ENCODE results near the gene LHPP. TPM values are rescaled to one million over a fixed set of nuclear protein-coding genes. Genes with fewer than 3 reads are reported as not detected.
A peak's percentile ranks its signal among the peaks of the same experiment; 100 is the strongest.

The LHPP gene
- total and polyA plus RNA-seq, 11 donors, result 5.6 to 23.5 (median 13.2) TPM

DNA sequence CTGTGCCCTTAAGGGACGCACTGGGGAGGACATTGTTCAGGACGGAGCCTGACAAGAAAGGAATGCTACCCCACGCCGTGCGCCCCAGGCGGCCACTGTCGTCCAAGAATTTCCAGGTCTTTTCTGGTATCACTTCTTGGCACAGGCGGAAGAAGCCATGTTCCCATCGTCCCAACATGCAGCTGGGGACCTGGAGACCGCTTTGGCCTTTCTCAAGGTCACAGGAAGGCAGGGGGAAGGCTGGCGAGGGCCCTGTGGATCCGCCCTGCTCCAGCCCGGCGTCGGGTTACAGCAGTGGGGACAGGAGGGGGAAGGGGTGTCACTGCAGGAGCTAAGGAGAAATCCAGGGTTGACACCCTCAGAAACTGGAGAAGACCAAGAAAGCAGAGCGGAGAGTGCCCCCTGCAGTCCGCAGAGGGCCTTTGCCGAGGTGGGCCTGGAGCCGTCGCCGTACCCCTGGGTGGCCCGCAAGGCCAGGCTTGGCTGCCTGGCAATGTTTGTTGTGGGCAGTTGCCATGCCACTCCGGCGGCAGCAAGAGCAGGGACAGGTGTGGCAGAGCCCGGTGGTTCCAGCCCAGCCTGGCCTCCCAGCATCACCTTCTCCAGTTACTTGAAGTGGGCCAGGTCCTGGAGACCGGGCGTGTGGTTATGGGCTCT lies 104.1 kb downstream of the LHPP start:
- ATAC-seq (peak; percentile 16 to 60 (median 53)), DNase-seq (peak in 3 of 5 donors; percentile 52 to 72 (median 60))
- H3K27ac ChIP-seq, result peak overlapping the region in 1 of 12 donors; percentile 25
- intact Hi-C loops (cut with DNase I), result loop anchor here in 3 of 10 donors (5.0 to 10.0 kb wide), 3 partner anchors 49 to 59 kb away; no protein-coding TSS in a partner anchor
- no peaks in the 10 kb centered on the region for H3K27me3 ChIP-seq
- no peak for TF ChIP-seq POLR2A (IDR thresholded peaks at IDR 0.05)
- TF ChIP-seq, protein P1, sequence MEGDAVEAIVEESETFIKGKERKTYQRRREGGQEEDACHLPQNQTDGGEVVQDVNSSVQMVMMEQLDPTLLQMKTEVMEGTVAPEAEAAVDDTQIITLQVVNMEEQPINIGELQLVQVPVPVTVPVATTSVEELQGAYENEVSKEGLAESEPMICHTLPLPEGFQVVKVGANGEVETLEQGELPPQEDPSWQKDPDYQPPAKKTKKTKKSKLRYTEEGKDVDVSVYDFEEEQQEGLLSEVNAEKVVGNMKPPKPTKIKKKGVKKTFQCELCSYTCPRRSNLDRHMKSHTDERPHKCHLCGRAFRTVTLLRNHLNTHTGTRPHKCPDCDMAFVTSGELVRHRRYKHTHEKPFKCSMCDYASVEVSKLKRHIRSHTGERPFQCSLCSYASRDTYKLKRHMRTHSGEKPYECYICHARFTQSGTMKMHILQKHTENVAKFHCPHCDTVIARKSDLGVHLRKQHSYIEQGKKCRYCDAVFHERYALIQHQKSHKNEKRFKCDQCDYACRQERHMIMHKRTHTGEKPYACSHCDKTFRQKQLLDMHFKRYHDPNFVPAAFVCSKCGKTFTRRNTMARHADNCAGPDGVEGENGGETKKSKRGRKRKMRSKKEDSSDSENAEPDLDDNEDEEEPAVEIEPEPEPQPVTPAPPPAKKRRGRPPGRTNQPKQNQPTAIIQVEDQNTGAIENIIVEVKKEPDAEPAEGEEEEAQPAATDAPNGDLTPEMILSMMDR (IDR thresholded peaks at IDR 0.05), result peak; percentile 18 to 49 (median 32)
- 47 to 58% (median 51%) methylated on average over 26 to 27 of the region's 27 CpGs for WGBS, 4 donors
- peaks cover 0 to 3% (median 0%) of the 10 kb centered on the region in 12 donors for H3K9me3 ChIP-seq
- no peaks in the 10 kb centered on the region for H3K36me3 ChIP-seq
- no peak overlapping the region for H3K4me3 ChIP-seq
- peaks cover 5 to 22% (median 13%) of the 10 kb centered on the region in 12 donors for H3K4me1 ChIP-seq

DNA sequence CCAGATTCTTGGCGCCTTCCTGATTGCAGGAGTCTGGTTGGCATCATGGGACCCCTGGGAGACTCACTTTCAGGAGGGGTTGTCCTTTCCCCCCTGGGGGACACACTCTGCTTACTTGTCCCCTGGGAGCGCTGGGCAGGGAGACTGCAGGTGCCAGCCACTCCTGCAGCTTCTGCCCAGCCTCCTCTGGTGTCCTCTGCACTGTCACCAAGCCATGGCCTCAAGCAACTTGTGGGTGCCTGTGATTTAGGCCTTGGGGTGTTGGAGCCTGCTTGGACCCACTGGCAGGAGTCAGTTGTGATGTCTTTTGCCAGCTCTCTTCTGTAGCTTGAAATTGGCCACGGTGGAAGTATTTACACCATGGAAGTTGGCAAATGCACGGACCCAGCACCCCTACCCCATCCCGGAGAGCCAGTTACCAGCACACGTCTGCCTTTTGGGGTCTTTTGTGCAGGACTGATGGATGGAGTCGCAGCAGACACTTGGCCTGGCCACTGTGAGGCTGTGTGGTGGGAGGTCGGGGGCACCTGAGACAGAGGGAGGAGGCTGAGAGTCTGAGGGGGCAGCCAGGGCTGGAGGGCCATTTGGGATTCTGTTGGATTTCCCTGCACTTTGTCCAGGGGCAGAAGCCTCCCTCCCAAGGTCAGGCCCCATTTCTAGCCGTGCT lies 104.7 kb downstream of the LHPP start:
- no peaks in the 10 kb centered on the region for H3K27me3 ChIP-seq
- 88 to 96% (median 95%) methylated on average over 8 to 9 of the region's 9 CpGs for WGBS, 4 donors
- no peak overlapping the region for H3K4me3 ChIP-seq
- H3K9me3 ChIP-seq, result peaks cover 0 to 3% (median 0%) of the 10 kb centered on the region in 12 donors
- ATAC-seq (peak in 2 of 4 donors; percentile 3 to 8), DNase-seq (peak in 3 of 5 donors; percentile 19 to 37 (median 24))
- H3K4me1 ChIP-seq, result peaks cover 0 to 15% (median 6%) of the 10 kb centered on the region in 12 donors
- intact Hi-C loops (cut with DNase I), result loop anchor here in 3 of 10 donors (5.0 to 10.0 kb wide), 3 partner anchors 48 to 58 kb away; no protein-coding TSS in a partner anchor
- no peaks in the 10 kb centered on the region for H3K36me3 ChIP-seq
- H3K27ac ChIP-seq, result peak overlapping the region in 1 of 12 donors; percentile 25
- TF ChIP-seq POLR2A (IDR thresholded peaks at IDR 0.05), result no peak
- TF ChIP-seq, protein P1 (IDR thresholded peaks at IDR 0.05), result no peak

DNA sequence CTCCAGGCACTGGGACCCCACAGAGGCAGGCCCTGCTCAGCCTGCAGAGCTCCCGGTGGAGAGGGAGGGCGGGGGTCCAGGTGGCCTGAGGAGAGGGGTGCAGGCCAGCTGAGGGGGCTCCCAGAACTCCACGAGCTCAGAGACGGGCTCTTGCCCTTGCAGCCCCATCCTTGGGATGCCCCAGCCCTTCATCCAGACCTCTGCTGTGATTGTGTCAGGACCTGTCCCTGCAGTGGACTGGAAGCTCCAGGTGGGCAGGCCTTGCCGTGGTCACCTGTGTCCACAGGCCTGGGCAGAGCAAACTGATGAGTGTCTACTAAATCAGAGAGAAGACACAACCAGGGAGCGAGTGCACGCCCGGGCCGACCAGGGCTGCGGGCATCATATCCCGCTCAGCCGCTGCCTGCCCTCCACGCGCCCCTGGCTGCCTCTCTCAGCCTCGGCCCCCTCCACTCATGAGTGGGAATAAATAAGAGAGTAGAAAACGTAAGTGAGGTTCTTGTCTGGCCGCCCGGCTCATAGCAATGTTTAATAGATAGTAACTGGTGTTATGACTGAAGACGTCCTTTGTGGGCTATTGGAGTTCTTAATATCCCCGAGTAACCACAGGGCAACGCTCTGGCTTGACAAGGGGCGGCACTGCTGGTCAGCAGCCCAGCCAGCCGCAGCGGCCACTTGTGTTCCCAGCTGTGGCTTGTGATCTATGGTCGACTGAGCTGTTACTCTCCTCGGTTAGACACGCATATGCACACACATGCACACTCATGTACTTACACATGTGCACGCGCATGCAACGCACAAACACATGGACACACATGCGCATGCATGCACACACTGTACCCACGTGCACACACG lies 105.6 kb downstream of the LHPP start:
- TF ChIP-seq POLR2A (IDR thresholded peaks at IDR 0.05), result no peak
- TF ChIP-seq, protein P1 (IDR thresholded peaks at IDR 0.05), result no peak
- Histone ChIP-seq H3K9me3 (no peaks in the 10 kb centered on the region), H3K27me3 (no peaks in the 10 kb centered on the region), H3K4me3 (no peak overlapping the region), H3K36me3 (no peaks in the 10 kb centered on the region), H3K27ac (no peak overlapping the region), H3K4me1 (peaks cover 0 to 14% (median 6%) of the 10 kb centered on the region in 12 donors)
- DNase-seq (peak in 3 of 5 donors; percentile 21 to 50 (median 23)), ATAC-seq (no peak)
- WGBS, 4 donors, result 90 to 95% (median 92%) methylated on average over 29 to 33 of the region's 33 CpGs
- intact Hi-C loops (cut with DNase I), result loop anchor here in 3 of 10 donors (5.0 to 10.0 kb wide), 3 partner anchors 48 to 58 kb away; no protein-coding TSS in a partner anchor

All from heart left ventricle (tissue), 16 donors.